ENCODE measurements around the gene KRTAP10-6.

GRCh38 chr21:44552136-44552535 is 40.2 kb downstream of the KRTAP10-6 start:
- TF ChIP-seq CTCF (IDR thresholded peaks at IDR 0.05 in 8 of 11, conservative IDR thresholded peaks at IDR 0.05 in 3 of 11) (no peak), POLR2AphosphoS5 (IDR thresholded peaks at IDR 0.05) (no peak), POLR2A (IDR thresholded peaks at IDR 0.05) (no peak)
